GM11168 (cell line): ENCODE results near the gene PDE4D.
"Not testable (repeated sequence)": the region's sequence is repeated elsewhere in the genome, so short reads cannot be mapped to it uniquely, and the experiment has no call there.

Experiments used
- in situ Hi-C: fragments of 300-500 bp; cut with MboI; formaldehyde crosslinking; loops from one replicate; pipeline ENCODE4 v1.12.0; 2022; ENCODE audit warnings: low sequenced_read_pairs; ENCODE audit not compliant: unreplicated experiment

PDE4D gene

GRCh38 chr5:59749782-59750520 is 143.6 kb downstream of the PDE4D start:
- in situ Hi-C loops, result no loop called here

GRCh38 chr5:59748036-59748663 is 145.4 kb downstream of the PDE4D start:
- in situ Hi-C loops, result not testable (repeated sequence)

GRCh38 chr5:59746241-59746765 is 147.2 kb downstream of the PDE4D start:
- in situ Hi-C loops, result no loop called here

GRCh38 chr5:59745415-59745863 is 148.1 kb downstream of the PDE4D start:
- in situ Hi-C loops, result no loop called here

GRCh38 chr5:59744531-59744992 is 149.0 kb downstream of the PDE4D start:
- in situ Hi-C loops, result no loop called here

- in situ Hi-C loops, result no loop called here
Observed at GRCh38 chr5:59741599-59741998, 151.9 kb downstream of the PDE4D start.

- in situ Hi-C loops, result no loop called here
Observed at GRCh38 chr5:59738024-59738423, 155.5 kb downstream of the PDE4D start.

- in situ Hi-C loops, result no loop called here
Observed at GRCh38 chr5:59732806-59733205, 160.7 kb downstream of the PDE4D start.

- in situ Hi-C loops, result no loop called here
Observed at GRCh38 chr5:59732301-59732700, 161.2 kb downstream of the PDE4D start.

GRCh38 chr5:59731809-59732208 is 161.7 kb downstream of the PDE4D start:
- in situ Hi-C loops, result no loop called here

- in situ Hi-C loops, result no loop called here
Observed at GRCh38 chr5:59729820-59730219, 163.7 kb downstream of the PDE4D start.

GRCh38 chr5:59729357-59729756 is 164.2 kb downstream of the PDE4D start:
- in situ Hi-C loops, result no loop called here

- in situ Hi-C loops, result no loop called here
Observed at GRCh38 chr5:59728356-59728755, 165.2 kb downstream of the PDE4D start.

- in situ Hi-C loops, result no loop called here
Observed at GRCh38 chr5:59727186-59727585, 166.3 kb downstream of the PDE4D start.

GRCh38 chr5:59725392-59725767 is 168.1 kb downstream of the PDE4D start:
- in situ Hi-C loops, result no loop called here

- in situ Hi-C loops, result no loop called here
Observed at GRCh38 chr5:59724482-59725391, 168.8 kb downstream of the PDE4D start.

- in situ Hi-C loops, result no loop called here
Observed at GRCh38 chr5:59722874-59723273, 170.7 kb downstream of the PDE4D start.

- in situ Hi-C loops, result no loop called here
Observed at GRCh38 chr5:59721741-59722140, 171.8 kb downstream of the PDE4D start.

- in situ Hi-C loops, result no loop called here
Observed at GRCh38 chr5:59720063-59720462, 173.5 kb downstream of the PDE4D start.

- in situ Hi-C loops, result no loop called here
Observed at GRCh38 chr5:59716966-59717500, 176.5 kb downstream of the PDE4D start.
